DMS 273 (cell line): ENCODE measurements around the gene ARID1B.

Experiments
- DNase-seq: peaks from one replicate; lab custom pipeline; 2025; ENCODE audit not compliant: unreplicated experiment; lab: John Stamatoyannopoulos, UW

ARID1B gene

GRCh38 chr6:157221049-157221816 is 444.1 kb downstream of the ARID1B start:
- peak; percentile 89 for DNase-seq

GRCh38 chr6:157221817-157222175 is 444.6 kb downstream of the ARID1B start:
- no peak for DNase-seq

GRCh38 chr6:157222201-157222981 is 445.2 kb downstream of the ARID1B start:
- DNase-seq = no peak

GRCh38 chr6:157223021-157223430 is 445.8 kb downstream of the ARID1B start:
- DNase-seq = no peak

- DNase-seq = no peak
Measured at GRCh38 chr6:157223511-157223910, 446.3 kb downstream of the ARID1B start.

GRCh38 chr6:157224178-157224950 is 447.2 kb downstream of the ARID1B start:
- DNase-seq = no peak

- DNase-seq = no peak
Measured at GRCh38 chr6:157224951-157225574, 447.9 kb downstream of the ARID1B start.

- no peak for DNase-seq
Measured at GRCh38 chr6:157225575-157225995, 448.4 kb downstream of the ARID1B start.

GRCh38 chr6:157226026-157226625 is 448.9 kb downstream of the ARID1B start:
- DNase-seq = no peak

- no peak for DNase-seq
Measured at GRCh38 chr6:157226761-157227160, 449.6 kb downstream of the ARID1B start.

- DNase-seq = peak; percentile 27
Measured at GRCh38 chr6:157227202-157228166, 450.3 kb downstream of the ARID1B start.

- peak; percentile 74 for DNase-seq
Measured at GRCh38 chr6:157228426-157229131, 451.4 kb downstream of the ARID1B start.

- DNase-seq = no peak
Measured at GRCh38 chr6:157229132-157229618, 452.0 kb downstream of the ARID1B start.

GRCh38 chr6:157229713-157230112 is 452.5 kb downstream of the ARID1B start:
- peak; percentile 19 for DNase-seq

GRCh38 chr6:157230910-157231309 is 453.7 kb downstream of the ARID1B start:
- DNase-seq = no peak

GRCh38 chr6:157232161-157232895 is 455.1 kb downstream of the ARID1B start:
- DNase-seq = no peak

GRCh38 chr6:157233156-157233555 is 456.0 kb downstream of the ARID1B start:
- DNase-seq = no peak

- DNase-seq = no peak
Measured at GRCh38 chr6:157233686-157234085, 456.5 kb downstream of the ARID1B start.
